ENCODE results near the gene RBM28.

Gene RBM28

GRCh38 chr7:128279124-128279713 is 64.5 kb downstream of the RBM28 start:
- DNase-seq, result no peak
- TF ChIP-seq, protein P1, sequence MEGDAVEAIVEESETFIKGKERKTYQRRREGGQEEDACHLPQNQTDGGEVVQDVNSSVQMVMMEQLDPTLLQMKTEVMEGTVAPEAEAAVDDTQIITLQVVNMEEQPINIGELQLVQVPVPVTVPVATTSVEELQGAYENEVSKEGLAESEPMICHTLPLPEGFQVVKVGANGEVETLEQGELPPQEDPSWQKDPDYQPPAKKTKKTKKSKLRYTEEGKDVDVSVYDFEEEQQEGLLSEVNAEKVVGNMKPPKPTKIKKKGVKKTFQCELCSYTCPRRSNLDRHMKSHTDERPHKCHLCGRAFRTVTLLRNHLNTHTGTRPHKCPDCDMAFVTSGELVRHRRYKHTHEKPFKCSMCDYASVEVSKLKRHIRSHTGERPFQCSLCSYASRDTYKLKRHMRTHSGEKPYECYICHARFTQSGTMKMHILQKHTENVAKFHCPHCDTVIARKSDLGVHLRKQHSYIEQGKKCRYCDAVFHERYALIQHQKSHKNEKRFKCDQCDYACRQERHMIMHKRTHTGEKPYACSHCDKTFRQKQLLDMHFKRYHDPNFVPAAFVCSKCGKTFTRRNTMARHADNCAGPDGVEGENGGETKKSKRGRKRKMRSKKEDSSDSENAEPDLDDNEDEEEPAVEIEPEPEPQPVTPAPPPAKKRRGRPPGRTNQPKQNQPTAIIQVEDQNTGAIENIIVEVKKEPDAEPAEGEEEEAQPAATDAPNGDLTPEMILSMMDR (IDR thresholded peaks at IDR 0.05; ENCODE audit: low read depth, low read length), result no peak
- Histone ChIP-seq H3K27me3 (no peaks in the 10 kb centered on the region), H3K9me3 (no peaks in the 10 kb centered on the region), H3K36me3 (no peaks in the 10 kb centered on the region; the same call in 1 of the 2 replicates), H3K4me3 (ENCODE audit: low read depth, low read length) (no peak overlapping the region), H3K4me1 (no peaks in the 10 kb centered on the region)

DNA sequence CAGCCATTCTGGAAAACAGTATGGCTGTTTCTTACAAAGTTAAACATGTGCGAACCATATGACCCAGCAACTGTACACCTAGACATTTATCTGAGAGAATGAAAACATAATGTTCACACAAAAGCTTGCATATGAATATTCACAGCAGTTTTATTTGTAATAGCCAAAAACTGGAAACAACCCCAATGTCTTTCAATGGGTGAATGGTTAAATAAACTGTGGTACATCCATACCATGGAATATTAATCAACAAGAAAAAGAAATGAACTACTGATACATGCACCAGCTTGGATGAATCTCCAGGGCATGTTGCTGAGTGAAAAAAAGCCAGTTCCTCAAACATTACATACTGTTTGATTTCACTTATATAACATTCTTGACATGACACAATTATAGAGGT is 65.3 kb downstream of the RBM28 start:
- Histone ChIP-seq H3K9me3 (no peaks in the 10 kb centered on the region), H3K36me3 (no peaks in the 10 kb centered on the region; the same call in 1 of the 2 replicates), H3K4me3 (ENCODE audit: low read depth, low read length) (no peak overlapping the region), H3K27me3 (no peaks in the 10 kb centered on the region), H3K4me1 (no peaks in the 10 kb centered on the region)
- no peak for DNase-seq
- TF ChIP-seq, protein P1 (IDR thresholded peaks at IDR 0.05; ENCODE audit: low read depth, low read length), result no peak

DNA sequence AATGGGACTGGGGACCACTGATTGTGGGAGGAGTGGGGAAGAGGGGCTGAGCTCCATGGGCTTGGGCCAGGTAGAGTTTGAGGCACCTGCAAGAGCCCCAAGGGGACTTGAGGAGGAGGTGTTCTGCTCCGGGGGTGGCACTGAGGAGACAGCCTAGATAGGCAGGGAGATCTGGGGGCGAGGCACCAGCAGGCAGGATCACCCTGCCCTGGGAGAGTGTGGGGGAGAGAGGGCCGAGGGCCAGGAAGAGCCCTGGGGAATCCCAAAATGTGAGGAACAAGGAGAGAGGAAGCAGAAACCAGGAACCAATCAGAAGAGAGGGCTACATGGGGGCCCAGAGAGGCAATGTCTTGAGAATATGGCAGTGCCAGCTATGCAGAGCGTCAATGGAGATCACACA is 68.0 kb downstream of the RBM28 start:
- TF ChIP-seq, protein P1 (IDR thresholded peaks at IDR 0.05; ENCODE audit: low read depth, low read length), result no peak
- H3K27me3 ChIP-seq, result no peaks in the 10 kb centered on the region
- no peaks in the 10 kb centered on the region; the same call in 1 of the 2 replicates for H3K36me3 ChIP-seq
- H3K4me3 ChIP-seq (ENCODE audit: low read depth, low read length), result no peak overlapping the region
- H3K9me3 ChIP-seq, result no peaks in the 10 kb centered on the region
- H3K4me1 ChIP-seq, result no peaks in the 10 kb centered on the region
- DNase-seq, result no peak

DNA sequence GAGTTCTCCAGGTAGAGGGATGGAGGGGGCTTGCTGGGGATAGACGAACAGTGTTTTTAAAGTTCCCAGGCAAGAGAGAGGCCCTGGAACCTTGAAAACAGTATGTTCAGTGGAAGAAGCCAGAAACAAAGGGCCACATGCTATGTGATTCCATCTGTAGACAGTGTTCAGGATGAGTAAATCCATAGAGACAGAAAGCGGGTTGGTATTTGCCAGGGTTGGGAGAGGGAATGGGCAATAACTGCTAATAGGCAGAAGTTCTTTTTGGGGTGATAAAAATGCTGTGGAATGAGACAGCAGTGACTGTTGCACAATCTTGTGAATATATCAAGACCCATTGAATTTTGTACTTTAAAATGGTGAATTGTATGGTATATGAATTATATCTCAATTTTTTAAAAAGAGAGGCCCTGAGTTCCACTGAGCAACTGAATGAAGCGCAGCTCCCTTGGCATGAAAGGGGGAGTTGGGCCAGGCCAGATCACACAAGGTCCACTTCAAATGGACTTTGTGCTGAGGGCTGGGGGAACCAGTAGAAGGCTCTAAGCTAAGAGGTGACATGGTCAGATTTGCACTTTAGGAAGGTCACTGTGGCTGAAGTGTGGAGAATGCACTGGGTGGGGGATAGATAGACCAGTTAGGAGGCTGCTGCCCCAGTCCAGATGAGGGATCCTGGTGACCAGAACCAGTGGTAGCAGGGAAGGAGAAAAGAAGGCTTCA is 68.7 kb downstream of the RBM28 start:
- no peaks in the 10 kb centered on the region for H3K9me3 ChIP-seq
- H3K36me3 ChIP-seq, result no peaks in the 10 kb centered on the region; the same call in 1 of the 2 replicates
- TF ChIP-seq, protein P1 (IDR thresholded peaks at IDR 0.05; ENCODE audit: low read depth, low read length), result no peak
- no peak overlapping the region for H3K4me3 ChIP-seq (ENCODE audit: low read depth, low read length)
- no peak for DNase-seq
- H3K4me1 ChIP-seq, result no peaks in the 10 kb centered on the region
- H3K27me3 ChIP-seq, result no peaks in the 10 kb centered on the region

DNA sequence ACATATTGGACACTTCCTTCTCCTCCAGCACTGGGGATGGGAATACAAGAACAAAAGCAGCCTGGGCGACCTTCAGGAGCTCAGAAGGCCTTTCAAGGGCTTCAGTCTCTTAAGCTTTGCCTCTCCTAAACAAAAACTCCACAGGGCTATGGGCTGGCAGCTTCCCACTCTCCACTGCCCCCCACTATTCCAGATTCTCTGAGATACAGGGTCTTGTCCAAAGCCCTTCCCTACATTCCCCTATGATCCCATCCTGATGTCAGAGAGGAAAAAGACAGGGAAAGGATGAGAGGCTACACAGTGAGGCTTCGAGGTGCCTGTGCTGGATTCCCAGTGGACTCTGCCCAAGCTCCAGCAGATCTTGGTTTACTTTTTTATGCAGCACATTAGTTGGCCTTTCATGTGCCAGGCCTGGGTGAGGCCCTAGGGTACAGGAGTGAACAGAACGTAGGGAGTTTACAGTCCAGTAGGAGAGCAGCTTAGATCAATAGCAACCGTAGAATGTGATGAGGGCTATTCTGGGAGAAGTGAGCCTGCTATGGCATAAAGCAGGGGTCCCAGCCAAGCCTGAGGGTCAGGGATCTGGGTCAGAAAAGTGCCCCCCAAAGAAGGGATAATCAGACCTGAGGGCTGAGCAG is 69.3 kb downstream of the RBM28 start:
- Histone ChIP-seq H3K4me1 (no peaks in the 10 kb centered on the region), H3K36me3 (no peaks in the 10 kb centered on the region; the same call in 1 of the 2 replicates), H3K4me3 (ENCODE audit: low read depth, low read length) (no peak overlapping the region), H3K27me3 (no peaks in the 10 kb centered on the region), H3K9me3 (no peaks in the 10 kb centered on the region)
- TF ChIP-seq, protein P1 (IDR thresholded peaks at IDR 0.05; ENCODE audit: low read depth, low read length), result no peak
- no peak for DNase-seq
